Glutamatergic neuron (in vitro differentiated cells): ENCODE results near the gene ENTPD1. TPM values are rescaled to one million over a fixed set of nuclear protein-coding genes. Genes with fewer than 3 reads are reported as not detected.
"Not testable (repeated sequence)": the region's sequence is repeated elsewhere in the genome, so short reads cannot be mapped to it uniquely, and the experiment has no call there.

ENCODE experiments used
- DNase-seq: peaks from one replicate; pipeline ENCODE4 v3.0.0; 2022
- H3K27ac Mint-ChIP-seq: one replicate; pipeline ENCODE4 v1.8.0; 2020; ENCODE audit warnings: mild to moderate bottlenecking, mixed read lengths, inconsistent platforms; ENCODE audit not compliant: unreplicated experiment
- H3K27me3 Mint-ChIP-seq: one replicate; pipeline ENCODE4 v1.8.0; 2020; ENCODE audit warnings: mild to moderate bottlenecking, moderate library complexity, mixed read lengths, inconsistent platforms; ENCODE audit not compliant: unreplicated experiment
- H3K36me3 Mint-ChIP-seq: one replicate; pipeline ENCODE4 v1.8.0; 2020; ENCODE audit warnings: mild to moderate bottlenecking, mixed read lengths, inconsistent platforms; ENCODE audit not compliant: unreplicated experiment
- H3K4me1 Mint-ChIP-seq: one replicate; pipeline ENCODE4 v1.8.0; 2020; ENCODE audit warnings: mild to moderate bottlenecking, low read depth, mixed read lengths, inconsistent platforms; ENCODE audit not compliant: unreplicated experiment
- H3K4me3 Mint-ChIP-seq: one replicate; pipeline ENCODE4 v1.8.0; 2020; ENCODE audit warnings: mild to moderate bottlenecking, mixed read lengths, inconsistent platforms; ENCODE audit not compliant: unreplicated experiment
- H3K9me3 Mint-ChIP-seq: one replicate; pipeline ENCODE4 v1.8.0; 2020; ENCODE audit warnings: mild to moderate bottlenecking, moderate library complexity, mixed read lengths, inconsistent platforms; ENCODE audit not compliant: unreplicated experiment
- CTCF ChIP-seq: fragments of 200-600 bp; sonication (generic); IDR thresholded peaks from one replicate; pipeline ENCODE4 v1.5.0; 2021; ENCODE audit not compliant: partially characterized antibody, unreplicated experiment
- total RNA-seq: library from RNA; stranded (reverse); fragmentation: NEBNext Ultra II Directional; extraction: Animal tissue kit (Norgen Biotek cat#: 25700); gene quantifications from one replicate; pipeline ENCODE4 v1.2.1, GENCODE V29; 2021; ENCODE audit not compliant: unreplicated experiment

Gene ENTPD1
- total RNA-seq, 1 donor from 2014 or later, result not detected

DNA sequence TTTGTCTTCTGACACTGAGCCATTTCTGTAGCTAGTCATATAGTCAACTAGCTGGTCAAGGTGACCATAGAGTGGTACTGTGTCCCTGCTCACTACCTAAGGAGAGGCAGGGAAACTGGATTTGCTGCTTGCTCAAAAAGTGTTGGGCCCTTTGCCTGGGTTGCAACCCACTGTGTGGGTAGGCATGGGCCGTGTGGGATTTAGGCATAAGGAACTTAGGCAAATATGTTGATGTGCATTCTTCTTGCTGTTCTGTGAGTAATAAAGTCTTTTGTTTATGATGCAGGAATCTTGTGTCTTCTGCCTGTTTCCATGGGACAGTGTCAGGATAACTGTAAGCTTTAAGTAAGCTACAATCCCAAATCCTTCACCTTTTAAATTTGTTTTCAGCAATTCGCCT is 39.1 kb upstream of the ENTPD1 start:
- no peak overlapping the region for H3K27ac Mint-ChIP-seq
- TF ChIP-seq CTCF, result no peak
- H3K4me1 Mint-ChIP-seq, result no peaks in the 10 kb centered on the region
- DNase-seq, result no peak
- H3K9me3 Mint-ChIP-seq, result no peaks in the 10 kb centered on the region
- no peak overlapping the region for H3K4me3 Mint-ChIP-seq
- no peaks in the 10 kb centered on the region for H3K36me3 Mint-ChIP-seq
- H3K27me3 Mint-ChIP-seq, result peaks cover 2% of the 10 kb centered on the region

DNA sequence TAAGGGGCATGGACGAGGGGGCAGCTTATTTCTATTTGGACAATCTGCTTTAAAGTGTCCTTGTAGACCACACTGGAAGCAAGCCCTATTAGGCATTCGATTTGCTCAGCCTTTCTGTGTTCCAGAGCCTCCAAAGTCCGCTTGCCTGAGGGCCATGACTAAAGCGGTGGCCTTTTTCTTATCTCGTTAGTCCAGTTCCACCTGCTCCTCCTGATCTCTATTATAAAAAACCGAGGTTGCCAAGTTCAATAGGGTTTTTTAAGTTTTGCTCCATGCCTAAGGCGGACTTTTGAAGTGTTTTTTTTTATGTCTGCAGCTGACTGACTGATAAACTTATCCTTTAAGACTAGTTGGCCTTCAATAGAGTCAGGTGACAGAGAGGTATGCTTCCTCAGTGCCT is 35.2 kb upstream of the ENTPD1 start:
- not testable (repeated sequence) for DNase-seq, H3K27ac Mint-ChIP-seq, H3K4me3 Mint-ChIP-seq, H3K36me3 Mint-ChIP-seq, H3K27me3 Mint-ChIP-seq, H3K9me3 Mint-ChIP-seq, H3K4me1 Mint-ChIP-seq

DNA sequence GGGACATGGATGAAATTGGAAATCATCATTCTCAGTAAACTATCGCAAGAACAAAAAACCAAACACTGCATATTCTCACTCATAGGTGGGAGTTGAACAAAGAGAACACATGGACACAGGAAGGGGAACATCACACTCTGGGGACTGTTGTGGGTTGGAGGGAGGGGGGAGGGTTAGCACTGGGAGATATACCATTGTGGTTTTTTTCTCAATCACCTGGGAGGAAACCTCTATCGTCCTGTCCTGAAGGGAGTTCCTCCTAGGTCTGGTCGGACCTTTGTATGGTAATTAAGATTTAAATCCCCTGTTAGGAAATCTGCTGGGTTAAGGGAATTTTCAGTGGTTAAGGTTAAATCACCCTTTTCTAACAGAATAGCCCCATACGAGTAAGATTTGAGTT is 33.5 kb upstream of the ENTPD1 start:
- not testable (repeated sequence) for H3K4me3 Mint-ChIP-seq, DNase-seq, H3K36me3 Mint-ChIP-seq, H3K27ac Mint-ChIP-seq, H3K4me1 Mint-ChIP-seq, H3K27me3 Mint-ChIP-seq, H3K9me3 Mint-ChIP-seq

- no peak for TF ChIP-seq CTCF
- Mint-ChIP-seq H3K27me3 (peaks cover 2% of the 10 kb centered on the region), H3K4me3 (no peak overlapping the region), H3K36me3 (no peaks in the 10 kb centered on the region), H3K27ac (no peak overlapping the region), H3K9me3 (no peaks in the 10 kb centered on the region), H3K4me1 (no peaks in the 10 kb centered on the region)
- DNase-seq, result no peak
These were observed 27.4 kb upstream of the ENTPD1 start for GRCh38 chr10:95728526-95728925.

- DNase-seq, result no peak
- Mint-ChIP-seq H3K27ac (no peak overlapping the region), H3K36me3 (peaks cover 5% of the 10 kb centered on the region), H3K4me1 (no peaks in the 10 kb centered on the region), H3K4me3 (no peak overlapping the region), H3K9me3 (no peaks in the 10 kb centered on the region), H3K27me3 (peaks cover under 1% of the 10 kb centered on the region)
- no peak for TF ChIP-seq CTCF
These were observed 26.5 kb upstream of the ENTPD1 start for GRCh38 chr10:95729323-95730055.

DNA sequence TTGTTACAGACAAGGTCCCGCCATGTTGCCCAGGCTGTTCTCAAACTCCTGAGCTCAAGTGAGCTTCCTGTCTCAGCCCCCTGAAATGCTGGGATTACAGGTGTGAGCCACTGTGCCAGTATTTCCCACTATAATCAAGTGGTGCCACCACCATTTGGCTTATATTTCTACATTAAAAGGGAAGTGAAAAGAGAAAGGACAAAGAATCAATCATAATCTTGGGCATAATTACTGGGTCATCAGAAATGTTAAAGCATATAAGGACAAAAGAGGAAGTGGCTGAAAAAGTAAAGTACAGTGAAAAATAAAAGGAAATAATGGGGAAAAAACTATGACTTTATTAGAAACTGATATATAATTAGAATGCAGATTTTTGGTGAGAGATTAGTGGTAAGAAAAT is 25.7 kb upstream of the ENTPD1 start:
- Mint-ChIP-seq H3K36me3 (peaks cover 5% of the 10 kb centered on the region), H3K4me3 (no peak overlapping the region), H3K9me3 (no peaks in the 10 kb centered on the region), H3K4me1 (no peaks in the 10 kb centered on the region), H3K27me3 (no peaks in the 10 kb centered on the region), H3K27ac (no peak overlapping the region)
- DNase-seq, result no peak
- no peak for TF ChIP-seq CTCF

- not testable (repeated sequence) for H3K4me1 Mint-ChIP-seq, H3K9me3 Mint-ChIP-seq, H3K4me3 Mint-ChIP-seq, H3K27ac Mint-ChIP-seq, DNase-seq, H3K36me3 Mint-ChIP-seq, H3K27me3 Mint-ChIP-seq
These were observed 23.1 kb upstream of the ENTPD1 start for GRCh38 chr10:95732907-95733306.
